ENCODE results near the gene SOX15. TPM values are rescaled to one million over a fixed set of nuclear protein-coding genes. Genes with fewer than 3 reads are reported as not detected.

SOX15 gene
- total RNA-seq, 1 experiment from 2014 or later = 0.33 TPM

GRCh38 chr17:7583253-7584109, 6.4 kb downstream of the SOX15 start, which contains the start of gene MPDU1:
Gene MPDU1, plus strand, starts transcription at chr17:7583852. Its CDS starts 11 bp downstream, at chr17:7583863.
- ChIA-PET POLR2A (interaction anchor here (0.6 to 1.1 kb wide), 2 partner anchors 67 to 104 kb away, joined by 4 to 7 read pairs; partner anchors contain the start of gene TP53), CTCF (no interaction called here)
- TSS peak; percentile 88 for BruUV-seq (replicated peaks)
- Histone ChIP-seq H3K36me3 (ENCODE audit: control insufficient read depth, insufficient read depth, low read length) (no peaks in the 10 kb centered on the region; the same call in 1 of the 2 replicates), H3K9me3 (ENCODE audit: control insufficient read depth, insufficient read depth, low read depth, low read length) (no peaks in the 10 kb centered on the region), H3K4me1 (ENCODE audit: control insufficient read depth, insufficient read depth, low read length) (peaks cover 39% of the 10 kb centered on the region), H3K4me3 (ENCODE audit: low read depth in 2 of 2, low read length in 2 of 2) (peak within 1 kb of the TSS; percentile 65 to 66), H3K27ac (ENCODE audit: low read length) (peak within 1 kb of the TSS; percentile 100), H3K27me3 (ENCODE audit: control insufficient read depth, insufficient read depth, low read length) (no peaks in the 10 kb centered on the region)
- intact Hi-C loops (cut with micrococcal nuclease; ENCODE audit: unreplicated experiment) (no loop called here), in situ Hi-C loops (cut with HindIII; ENCODE audit: low pct_unique_long_range_greater_than_20kb, low sequenced_read_pairs) (no loop called here)
- peak; percentile 92 for DNase-seq (ENCODE audit: low read depth, low spot score)
- TF ChIP-seq POLR2AphosphoS5 (IDR thresholded peaks at IDR 0.05; ENCODE audit: low read depth, low read length) (peak; percentile 79), REST (IDR thresholded peaks at IDR 0.05; ENCODE audit: insufficient read depth in 1 of 2, low read depth in 2 of 2, low read length in 1 of 2) (no peak; a peak in 2 of 4 replicates), TCF7L2 (IDR thresholded peaks at IDR 0.05; ENCODE audit: low read depth, low read length) (peak; percentile 40), SIN3A (IDR thresholded peaks at IDR 0.05; ENCODE audit: borderline replicate concordance, insufficient read depth, low read depth, low read length) (peak; percentile 81; the same call in 1 of the 2 replicates), CTCF (IDR thresholded peaks at IDR 0.05) (no peak)
- peak; percentile 72 for ATAC-seq

GRCh38 chr17:7582396-7583252, 7.3 kb downstream of the SOX15 start:
- H3K4me1 ChIP-seq (ENCODE audit: control insufficient read depth, insufficient read depth, low read length) = peaks cover 48% of the 10 kb centered on the region
- H3K9me3 ChIP-seq (ENCODE audit: control insufficient read depth, insufficient read depth, low read depth, low read length) = no peaks in the 10 kb centered on the region
- BruUV-seq (replicated peaks) = no TSS peak
- H3K27me3 ChIP-seq (ENCODE audit: control insufficient read depth, insufficient read depth, low read length) = no peaks in the 10 kb centered on the region
- POLR2A ChIA-PET = interaction anchor here (1.1 kb wide), 1 partner anchor 105 kb away, joined by 4 read pairs; the partner anchor contains the start of gene TP53
- ATAC-seq (no peak), DNase-seq (ENCODE audit: low read depth, low spot score) (no peak)
- CTCF ChIA-PET = no interaction called here
- H3K36me3 ChIP-seq (ENCODE audit: control insufficient read depth, insufficient read depth, low read length) = peaks cover 2% of the 10 kb centered on the region
- H3K27ac ChIP-seq (ENCODE audit: low read length) = peak overlapping the region; percentile 100
- in situ Hi-C loops (cut with HindIII; ENCODE audit: low pct_unique_long_range_greater_than_20kb, low sequenced_read_pairs) = no loop called here
- intact Hi-C loops (cut with micrococcal nuclease; ENCODE audit: unreplicated experiment) = no loop called here
- H3K4me3 ChIP-seq (ENCODE audit: low read depth in 2 of 2, low read length in 2 of 2) = peak overlapping the region; percentile 65 to 66
- TF ChIP-seq CTCF (IDR thresholded peaks at IDR 0.05) = no peak; the same call in 1 of the 2 replicates
- no peak for TF ChIP-seq TCF7L2 (IDR thresholded peaks at IDR 0.05; ENCODE audit: low read depth, low read length)
- TF ChIP-seq REST (IDR thresholded peaks at IDR 0.05; ENCODE audit: insufficient read depth in 1 of 2, low read depth in 2 of 2, low read length in 1 of 2) = no peak
- TF ChIP-seq POLR2AphosphoS5 (IDR thresholded peaks at IDR 0.05; ENCODE audit: low read depth, low read length) = no peak
- no peak for TF ChIP-seq SIN3A (IDR thresholded peaks at IDR 0.05; ENCODE audit: borderline replicate concordance, insufficient read depth, low read depth, low read length)
